ENCODE measurements around the gene MYO9B. TPM values are rescaled to one million over a fixed set of nuclear protein-coding genes. Genes with fewer than 3 reads are reported as not detected.

MYO9B gene
- polyA plus RNA-seq, 2 of the 4 experiments (the other 2 are of a cell fraction), result 13.0 to 27.7 TPM

GRCh38 chr19:17145546-17146497 is 70.2 kb downstream of the MYO9B start:
- ChIA-PET POLR2A (no interaction called here), CTCF (no interaction called here)
- TF ChIP-seq CTCF (IDR thresholded peaks at IDR 0.05) (no peak), KDM1A (IDR thresholded peaks at IDR 0.05; ENCODE audit: low read depth) (no peak), NFE2L2 (conservative IDR thresholded peaks at IDR 0.05; ENCODE audit: low read length) (no peak), JUNB (IDR thresholded peaks at IDR 0.05) (no peak), NR3C1 (IDR thresholded peaks at IDR 0.05) (no peak), POLR2AphosphoS2 (conservative IDR thresholded peaks at IDR 0.05; ENCODE audit: low read length) (no peak), USF2 (IDR thresholded peaks at IDR 0.05) (no peak), MAZ (IDR thresholded peaks at IDR 0.05; ENCODE audit: borderline replicate concordance, low read depth, low read length) (no peak)
- Histone ChIP-seq H3K4me1 (no peaks in the 10 kb centered on the region), H3K27ac (no peak overlapping the region), H3K4me2 (no peak overlapping the region), H3K4me3 (no peak overlapping the region), H3K9me3 (no peaks in the 10 kb centered on the region)
- DNase-seq (ENCODE audit: low read depth in 1 of 2, low spot score in 1 of 2) (no peak), FAIRE-seq (no peak), ATAC-seq (no peak)
- 93% methylated on average over 7 of the region's 7 CpGs for WGBS (ENCODE audit: missing lambda C conversion rate)

- Histone ChIP-seq H3K4me1 (no peaks in the 10 kb centered on the region), H3K4me2 (no peak overlapping the region), H3K4me3 (no peak overlapping the region), H3K9me3 (no peaks in the 10 kb centered on the region), H3K27ac (no peak overlapping the region)
- CTCF ChIA-PET, result interaction anchor here (0.6 to 1.7 kb wide), 2 partner anchors 96 to 376 kb away, joined by 4 read pairs; no protein-coding TSS in a partner anchor
- TF ChIP-seq CBX8 (IDR thresholded peaks at IDR 0.05) (no peak), FOSB (CRISPR knock-in tag; IDR thresholded peaks at IDR 0.05) (no peak), BHLHE40 (IDR thresholded peaks at IDR 0.05; ENCODE audit: low read depth, low read length) (no peak), SREBF2 (IDR thresholded peaks at IDR 0.05) (no peak), MAZ (IDR thresholded peaks at IDR 0.05; ENCODE audit: borderline replicate concordance, low read depth, low read length) (no peak), FOSL2 (IDR thresholded peaks at IDR 0.05) (no peak), FOSL2 (CRISPR knock-in tag; IDR thresholded peaks at IDR 0.05) (no peak), GATA3 (IDR thresholded peaks at IDR 0.05; ENCODE audit: borderline replicate concordance) (no peak), CEBPB (IDR thresholded peaks at IDR 0.05) (no peak), RARB (CRISPR knock-in tag; IDR thresholded peaks at IDR 0.05) (no peak), TFCP2L1 (CRISPR knock-in tag; IDR thresholded peaks at IDR 0.05) (no peak), ATOH8 (CRISPR knock-in tag; IDR thresholded peaks at IDR 0.05; ENCODE audit: low read depth) (no peak), HDAC2 (IDR thresholded peaks at IDR 0.05) (no peak), ZNF302 (CRISPR knock-in tag; IDR thresholded peaks at IDR 0.05) (no peak), HMGXB4 (CRISPR knock-in tag; IDR thresholded peaks at IDR 0.05; ENCODE audit: borderline replicate concordance) (no peak), RFX5 (IDR thresholded peaks at IDR 0.05) (no peak), KDM1A (IDR thresholded peaks at IDR 0.05; ENCODE audit: low read depth) (no peak), CBX2 (IDR thresholded peaks at IDR 0.05; ENCODE audit: borderline replicate concordance, low read depth) (no peak)
- ATAC-seq, result no peak
- DNase-seq (ENCODE audit: low read depth in 1 of 2, low spot score in 1 of 2), result no peak
- POLR2A ChIA-PET, result interaction anchor here (0.7 kb wide), 1 partner anchor 78 kb away, joined by 5 read pairs; no protein-coding TSS in a partner anchor
- 85% methylated on average over 5 of the region's 5 CpGs for WGBS (ENCODE audit: missing lambda C conversion rate)
- FAIRE-seq, result no peak
Observed at GRCh38 chr19:17148130-17148529, 72.6 kb downstream of the MYO9B start.

Data from A549 (cell line).